BJ (cell line): Measurements from ENCODE around the gene PARD3. TPM values are rescaled to one million over a fixed set of nuclear protein-coding genes. Genes with fewer than 3 reads are reported as not detected.

Source experiments
- CTCF ChIA-PET: fragments of 350-600 bp; formaldehyde crosslinking; extraction: SDS; loops from one replicate; lab custom pipeline; 2021; ENCODE audit warnings: antibody characterized with exemption, inconsistent platforms; lab: Yijun Ruan, JAX
- POLR2A ChIA-PET: fragments of 300-600 bp; sonication (Branson Sonifier 250); formaldehyde crosslinking; extraction: SDS; loops from one replicate; lab custom pipeline; 2021; ENCODE audit warnings: antibody characterized with exemption; lab: Charles Lee
- DNase-seq: peaks from one replicate; pipeline ENCODE4 v3.0.0-alpha.2; 2011; ENCODE audit warnings: low read depth
- H3K27me3 ChIP-seq: 2 replicates; pipeline ENCODE4 v1.6.0; 2011; ENCODE audit warnings: low read length; ENCODE audit not compliant: control insufficient read depth, insufficient read depth
- H3K36me3 ChIP-seq: 2 replicates; pipeline ENCODE4 v1.5.1; 2011; ENCODE audit warnings: low read length; ENCODE audit not compliant: control insufficient read depth, insufficient read depth
- H3K4me3 ChIP-seq: 2 replicates; pipeline ENCODE4 v1.5.1; 2011; ENCODE audit warnings: low read depth, mild to moderate bottlenecking, control low read depth, low read length
- polyA plus RNA-seq: library from polyadenylated mRNA; depleted of rRNA; stranded (reverse); fragments of >200 nt; gene quantifications from 2 replicates; pipeline ENCODE4 v1.2.3, GENCODE V29; 2011
- TF ChIP-seq, protein P1 (sequence below): IDR thresholded peaks from 2 replicates; pipeline ENCODE4 v1.5.1; 2011; ENCODE audit warnings: low read depth, mild to moderate bottlenecking, control low read depth, inconsistent platforms, low read length, moderate library complexity; ENCODE audit not compliant: insufficient read depth

Gene PARD3
- polyA plus RNA-seq, 1 experiment: 17.7 TPM

DNA sequence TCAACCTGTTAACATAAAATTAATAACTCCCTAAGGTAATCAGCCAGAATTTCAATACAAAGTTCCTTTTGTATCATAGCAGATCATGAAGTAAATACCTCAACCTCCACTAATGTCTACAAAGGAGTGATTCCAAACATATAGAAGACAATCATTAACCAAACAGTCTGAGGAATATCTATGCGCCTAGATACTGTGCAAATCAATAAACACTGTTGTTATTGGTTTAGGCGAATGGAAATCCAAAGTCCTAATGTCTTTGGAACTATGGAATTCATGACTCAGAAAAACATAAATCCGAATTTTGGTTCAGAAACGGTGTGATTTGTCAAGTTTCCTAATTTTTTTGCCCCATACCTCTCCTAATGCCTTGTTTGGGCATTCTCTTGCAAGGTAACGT is 469.7 kb downstream of the PARD3 start:
- POLR2A ChIA-PET: no interaction called here
- CTCF ChIA-PET: no interaction called here

DNA sequence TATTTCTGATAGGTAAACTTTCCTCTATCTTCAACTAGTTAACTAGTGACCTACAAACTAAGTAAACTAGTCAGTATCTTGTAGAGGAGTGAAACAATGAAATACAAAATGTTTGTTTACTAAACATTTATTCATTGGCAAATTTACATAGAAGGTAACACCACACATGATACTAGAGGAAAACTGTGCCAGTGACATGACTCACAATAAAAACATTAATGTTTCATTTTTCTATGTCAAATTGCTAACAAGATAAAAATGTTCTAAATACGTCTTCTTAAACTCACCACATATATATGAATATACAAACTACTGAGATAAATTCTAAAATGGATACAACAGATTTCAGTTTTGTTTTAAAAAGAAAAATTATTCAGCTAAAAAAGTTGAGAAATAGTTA is 471.3 kb downstream of the PARD3 start:
- no peak for DNase-seq

More for the DNA sequence above, 469.7 kb downstream of the PARD3 start:
- Histone ChIP-seq H3K36me3 (no peaks in the 10 kb centered on the region), H3K27me3 (no peaks in the 10 kb centered on the region), H3K4me3 (no peak overlapping the region)
- DNase-seq: no peak
- TF ChIP-seq, protein P1, sequence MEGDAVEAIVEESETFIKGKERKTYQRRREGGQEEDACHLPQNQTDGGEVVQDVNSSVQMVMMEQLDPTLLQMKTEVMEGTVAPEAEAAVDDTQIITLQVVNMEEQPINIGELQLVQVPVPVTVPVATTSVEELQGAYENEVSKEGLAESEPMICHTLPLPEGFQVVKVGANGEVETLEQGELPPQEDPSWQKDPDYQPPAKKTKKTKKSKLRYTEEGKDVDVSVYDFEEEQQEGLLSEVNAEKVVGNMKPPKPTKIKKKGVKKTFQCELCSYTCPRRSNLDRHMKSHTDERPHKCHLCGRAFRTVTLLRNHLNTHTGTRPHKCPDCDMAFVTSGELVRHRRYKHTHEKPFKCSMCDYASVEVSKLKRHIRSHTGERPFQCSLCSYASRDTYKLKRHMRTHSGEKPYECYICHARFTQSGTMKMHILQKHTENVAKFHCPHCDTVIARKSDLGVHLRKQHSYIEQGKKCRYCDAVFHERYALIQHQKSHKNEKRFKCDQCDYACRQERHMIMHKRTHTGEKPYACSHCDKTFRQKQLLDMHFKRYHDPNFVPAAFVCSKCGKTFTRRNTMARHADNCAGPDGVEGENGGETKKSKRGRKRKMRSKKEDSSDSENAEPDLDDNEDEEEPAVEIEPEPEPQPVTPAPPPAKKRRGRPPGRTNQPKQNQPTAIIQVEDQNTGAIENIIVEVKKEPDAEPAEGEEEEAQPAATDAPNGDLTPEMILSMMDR: no peak

DNA sequence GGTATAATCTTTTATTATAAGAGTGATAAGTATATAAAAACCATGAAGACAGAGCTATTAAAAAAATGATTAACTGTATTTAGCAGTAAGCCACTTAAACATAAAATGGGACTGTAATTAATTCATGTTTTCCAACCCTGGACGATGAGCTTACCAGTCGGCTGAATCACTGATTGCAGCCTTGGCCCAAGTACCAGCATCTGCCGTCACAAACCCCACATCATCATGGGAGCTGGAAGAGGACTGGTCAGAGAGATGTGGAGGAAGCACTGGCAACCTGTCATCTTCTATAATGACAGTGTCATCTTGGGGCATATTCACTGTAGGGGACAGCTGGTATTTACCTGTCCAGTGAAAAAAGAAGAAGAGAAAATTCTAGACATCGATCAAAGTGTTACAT is 473.6 kb downstream of the PARD3 start:
- H3K4me3 ChIP-seq: no peak overlapping the region
- no peaks in the 10 kb centered on the region for H3K36me3 ChIP-seq
- ChIA-PET CTCF (no interaction called here), POLR2A (no interaction called here)
- H3K27me3 ChIP-seq: no peaks in the 10 kb centered on the region
- TF ChIP-seq, protein P1: no peak
- no peak for DNase-seq

More for the DNA sequence above, 471.3 kb downstream of the PARD3 start:
- no peaks in the 10 kb centered on the region for H3K36me3 ChIP-seq
- TF ChIP-seq, protein P1: no peak
- ChIA-PET CTCF (no interaction called here), POLR2A (no interaction called here)
- H3K27me3 ChIP-seq: no peaks in the 10 kb centered on the region
- H3K4me3 ChIP-seq: no peak overlapping the region

DNA sequence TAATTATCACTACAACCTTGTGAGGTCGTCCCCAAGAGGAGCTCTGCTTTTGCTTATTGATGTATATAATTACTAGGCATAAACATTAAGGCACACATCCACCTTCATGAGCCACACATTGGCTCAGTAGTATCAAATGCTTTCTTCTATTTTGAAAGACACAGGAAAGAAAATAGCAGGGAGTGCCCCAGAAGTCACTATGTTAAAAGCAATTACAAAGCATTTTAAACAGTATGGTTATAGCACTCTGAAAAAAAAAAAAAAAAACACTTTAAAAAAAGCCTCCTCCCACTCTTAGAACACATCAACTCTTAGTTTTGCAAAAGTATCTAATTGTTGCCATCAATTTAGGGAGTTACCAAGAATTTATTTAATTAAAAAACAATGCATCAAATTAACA is 474.2 kb downstream of the PARD3 start:
- POLR2A ChIA-PET: no interaction called here
- no peak for DNase-seq
- Histone ChIP-seq H3K27me3 (no peaks in the 10 kb centered on the region), H3K4me3 (no peak overlapping the region), H3K36me3 (no peaks in the 10 kb centered on the region)
- CTCF ChIA-PET: no interaction called here
- TF ChIP-seq, protein P1: no peak

DNA sequence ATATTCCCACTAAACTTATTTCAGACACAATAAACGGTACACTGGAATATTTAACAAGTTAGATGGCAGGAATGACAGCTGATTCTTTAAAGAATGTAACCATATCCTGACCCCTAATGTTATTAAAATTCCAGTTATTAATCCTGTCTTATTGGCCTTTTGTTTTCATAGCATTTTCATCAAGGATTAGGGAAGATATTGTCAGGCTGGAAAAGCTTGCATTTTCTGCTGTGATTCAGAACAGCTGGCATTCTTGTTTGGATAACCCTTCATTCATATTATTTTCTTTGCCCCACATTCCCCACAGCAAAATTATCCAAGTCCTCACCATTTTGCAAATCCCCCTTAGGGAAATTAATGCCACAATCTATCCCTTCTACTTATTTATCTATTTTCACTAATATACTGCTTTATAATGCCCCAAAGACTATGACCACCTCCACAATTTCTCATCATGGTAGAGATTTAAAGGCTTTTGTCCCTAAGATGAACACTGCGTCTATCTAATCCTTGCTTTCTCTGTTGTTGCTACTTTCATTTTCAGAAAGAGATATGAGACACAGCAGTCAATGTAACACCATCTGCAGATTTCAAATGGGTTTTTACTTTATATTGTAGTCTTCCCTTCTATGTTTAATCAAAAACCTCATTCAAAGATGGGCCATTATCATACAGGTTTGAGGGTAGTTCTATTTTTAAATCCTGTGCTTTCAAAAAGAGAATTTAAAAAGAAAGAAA is 475.1 kb downstream of the PARD3 start:
- DNase-seq: no peak
- Histone ChIP-seq H3K4me3 (no peak overlapping the region), H3K36me3 (no peaks in the 10 kb centered on the region), H3K27me3 (no peaks in the 10 kb centered on the region)
- ChIA-PET POLR2A (no interaction called here), CTCF (no interaction called here)
- TF ChIP-seq, protein P1: no peak
